ENCODE measurements around the gene CD160. TPM values are rescaled to one million over a fixed set of nuclear protein-coding genes. Genes with fewer than 3 reads are reported as not detected.

Gene CD160
- total RNA-seq, 1 donor from 2014 or later = not detected

GRCh38 chr1:145701306-145701862, 17.9 kb upstream of the CD160 start:
- H3K9me3 Mint-ChIP-seq = no peaks in the 10 kb centered on the region
- no peaks in the 10 kb centered on the region for H3K36me3 Mint-ChIP-seq
- peaks cover 3% of the 10 kb centered on the region for H3K4me1 Mint-ChIP-seq (ENCODE audit: unreplicated experiment)
- TF ChIP-seq, protein P1, sequence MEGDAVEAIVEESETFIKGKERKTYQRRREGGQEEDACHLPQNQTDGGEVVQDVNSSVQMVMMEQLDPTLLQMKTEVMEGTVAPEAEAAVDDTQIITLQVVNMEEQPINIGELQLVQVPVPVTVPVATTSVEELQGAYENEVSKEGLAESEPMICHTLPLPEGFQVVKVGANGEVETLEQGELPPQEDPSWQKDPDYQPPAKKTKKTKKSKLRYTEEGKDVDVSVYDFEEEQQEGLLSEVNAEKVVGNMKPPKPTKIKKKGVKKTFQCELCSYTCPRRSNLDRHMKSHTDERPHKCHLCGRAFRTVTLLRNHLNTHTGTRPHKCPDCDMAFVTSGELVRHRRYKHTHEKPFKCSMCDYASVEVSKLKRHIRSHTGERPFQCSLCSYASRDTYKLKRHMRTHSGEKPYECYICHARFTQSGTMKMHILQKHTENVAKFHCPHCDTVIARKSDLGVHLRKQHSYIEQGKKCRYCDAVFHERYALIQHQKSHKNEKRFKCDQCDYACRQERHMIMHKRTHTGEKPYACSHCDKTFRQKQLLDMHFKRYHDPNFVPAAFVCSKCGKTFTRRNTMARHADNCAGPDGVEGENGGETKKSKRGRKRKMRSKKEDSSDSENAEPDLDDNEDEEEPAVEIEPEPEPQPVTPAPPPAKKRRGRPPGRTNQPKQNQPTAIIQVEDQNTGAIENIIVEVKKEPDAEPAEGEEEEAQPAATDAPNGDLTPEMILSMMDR (conservative IDR thresholded peaks at IDR 0.05) = no peak
- no peak overlapping the region for H3K27ac Mint-ChIP-seq
- peaks cover 14% of the 10 kb centered on the region for H3K27me3 Mint-ChIP-seq
- no peak overlapping the region for H3K4me3 Mint-ChIP-seq
- DNase-seq (ENCODE audit: extremely low spot score, unreplicated experiment) = no peak

DNA sequence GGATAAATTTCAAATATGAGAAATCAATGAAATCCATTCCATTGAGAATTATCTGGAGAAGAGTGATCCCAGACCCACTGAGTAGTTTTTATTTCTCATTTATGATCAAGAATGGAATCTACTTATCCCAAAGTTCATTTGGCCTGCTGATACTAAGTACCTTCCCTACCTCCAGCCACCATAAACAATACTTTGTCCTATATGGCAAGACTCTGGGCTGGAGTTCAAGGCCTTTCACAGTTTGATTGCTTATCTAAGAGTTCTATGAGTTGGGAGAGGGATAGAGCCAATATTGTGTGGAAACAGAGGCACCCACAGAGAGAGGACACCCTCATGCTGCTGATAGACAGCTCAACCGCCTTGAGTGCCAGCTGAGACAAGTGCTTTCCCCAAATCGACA, 17.2 kb upstream of the CD160 start:
- peaks cover 14% of the 10 kb centered on the region for H3K27me3 Mint-ChIP-seq
- TF ChIP-seq, protein P1 (conservative IDR thresholded peaks at IDR 0.05) = no peak
- H3K4me1 Mint-ChIP-seq (ENCODE audit: unreplicated experiment) = peaks cover 9% of the 10 kb centered on the region
- no peaks in the 10 kb centered on the region for H3K9me3 Mint-ChIP-seq
- DNase-seq (ENCODE audit: extremely low spot score, unreplicated experiment) = no peak
- H3K4me3 Mint-ChIP-seq = no peak overlapping the region
- no peaks in the 10 kb centered on the region for H3K36me3 Mint-ChIP-seq
- H3K27ac Mint-ChIP-seq = no peak overlapping the region

- no peaks in the 10 kb centered on the region for H3K9me3 Mint-ChIP-seq
- H3K4me3 Mint-ChIP-seq = no peak overlapping the region
- no peaks in the 10 kb centered on the region for H3K36me3 Mint-ChIP-seq
- peaks cover 14% of the 10 kb centered on the region for H3K4me1 Mint-ChIP-seq (ENCODE audit: unreplicated experiment)
- no peak overlapping the region for H3K27ac Mint-ChIP-seq
- no peak for DNase-seq (ENCODE audit: extremely low spot score, unreplicated experiment)
- H3K27me3 Mint-ChIP-seq = peaks cover 14% of the 10 kb centered on the region
- TF ChIP-seq, protein P1 (conservative IDR thresholded peaks at IDR 0.05) = no peak
Observed at GRCh38 chr1:145702826-145703225, 16.5 kb upstream of the CD160 start.

GRCh38 chr1:145705622-145706021, 13.7 kb upstream of the CD160 start:
- Mint-ChIP-seq H3K4me3 (no peak overlapping the region), H3K27ac (no peak overlapping the region), H3K27me3 (peaks cover 10% of the 10 kb centered on the region), H3K9me3 (no peaks in the 10 kb centered on the region), H3K4me1 (ENCODE audit: unreplicated experiment) (peaks cover 20% of the 10 kb centered on the region), H3K36me3 (no peaks in the 10 kb centered on the region)
- DNase-seq (ENCODE audit: extremely low spot score, unreplicated experiment) = no peak
- TF ChIP-seq, protein P1 (conservative IDR thresholded peaks at IDR 0.05) = no peak

- peak overlapping the region; percentile 70 for H3K4me3 Mint-ChIP-seq
- no peaks in the 10 kb centered on the region for H3K9me3 Mint-ChIP-seq
- peaks cover 8% of the 10 kb centered on the region for H3K27me3 Mint-ChIP-seq
- DNase-seq (ENCODE audit: extremely low spot score, unreplicated experiment) = no peak
- H3K27ac Mint-ChIP-seq = peak overlapping the region; percentile 83
- peaks cover 26% of the 10 kb centered on the region for H3K4me1 Mint-ChIP-seq (ENCODE audit: unreplicated experiment)
- TF ChIP-seq, protein P1 (conservative IDR thresholded peaks at IDR 0.05) = no peak
- no peaks in the 10 kb centered on the region for H3K36me3 Mint-ChIP-seq
Observed at GRCh38 chr1:145706086-145706664, 13.1 kb upstream of the CD160 start.

All from type B pancreatic cell (in vitro differentiated cells).